ENCODE measurements around the gene GABRG3. TPM values are rescaled to one million over a fixed set of nuclear protein-coding genes. Genes with fewer than 3 reads are reported as not detected.

The GABRG3 gene
- total RNA-seq, 1 donor from 2014 or later = not detected

DNA sequence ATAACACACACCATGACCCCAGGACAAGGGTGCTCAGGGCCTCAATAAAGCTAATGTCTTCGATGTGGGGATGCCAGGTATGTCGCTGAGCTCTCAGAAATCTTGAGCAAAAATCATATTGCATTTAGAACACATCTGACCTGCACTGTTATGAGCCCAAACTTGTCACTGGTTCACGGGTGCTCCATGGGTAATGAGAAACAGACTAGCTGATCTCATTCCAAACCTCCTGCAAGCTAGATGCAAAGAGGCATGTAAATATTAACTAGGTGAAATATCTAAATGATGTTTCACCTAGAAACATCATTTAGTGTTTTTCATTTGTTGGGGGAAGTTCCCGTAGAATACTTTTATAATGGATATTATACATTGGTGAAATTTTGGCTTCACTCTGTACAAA, 578.8 kb downstream of the GABRG3 start:
- intact Hi-C loops (cut with micrococcal nuclease) = no loop called here

- intact Hi-C loops (cut with micrococcal nuclease) = no loop called here
Measured at GRCh38 chr15:27550635-27551034, 579.7 kb downstream of the GABRG3 start.

- intact Hi-C loops (cut with micrococcal nuclease) = no loop called here
Measured at GRCh38 chr15:27561816-27562215, 590.8 kb downstream of the GABRG3 start.

DNA sequence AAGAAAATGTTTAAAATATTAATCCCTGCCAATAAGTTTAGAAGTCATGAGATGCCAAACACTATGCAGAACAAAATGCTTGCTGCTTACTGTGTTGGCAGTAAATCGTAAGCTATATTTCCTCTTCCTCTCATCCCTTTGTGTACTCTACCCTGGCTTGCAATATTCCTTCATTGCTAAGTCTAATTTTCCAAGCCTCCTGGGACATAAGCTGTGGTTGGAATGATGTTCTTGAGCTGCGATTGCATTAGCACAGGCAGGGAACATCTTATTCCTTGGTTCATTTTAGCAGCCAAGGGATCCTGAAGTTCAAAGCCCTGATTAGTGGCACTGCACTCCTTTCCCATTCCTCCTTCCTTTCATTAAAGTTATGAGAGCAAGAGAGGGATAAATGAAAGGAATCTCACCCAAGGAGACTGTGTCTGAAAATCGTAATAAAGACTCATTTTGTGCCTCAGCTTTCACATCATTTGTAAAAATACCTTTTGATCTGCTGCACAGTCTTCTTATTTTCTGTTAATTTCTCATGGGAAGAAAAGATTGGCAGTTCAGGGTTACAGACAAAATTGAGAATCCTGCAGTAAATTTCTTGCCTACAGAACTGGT, 592.9 kb downstream of the GABRG3 start:
- intact Hi-C loops (cut with micrococcal nuclease) = no loop called here

GRCh38 chr15:27564656-27565055, 593.7 kb downstream of the GABRG3 start:
- intact Hi-C loops (cut with micrococcal nuclease) = no loop called here

DNA sequence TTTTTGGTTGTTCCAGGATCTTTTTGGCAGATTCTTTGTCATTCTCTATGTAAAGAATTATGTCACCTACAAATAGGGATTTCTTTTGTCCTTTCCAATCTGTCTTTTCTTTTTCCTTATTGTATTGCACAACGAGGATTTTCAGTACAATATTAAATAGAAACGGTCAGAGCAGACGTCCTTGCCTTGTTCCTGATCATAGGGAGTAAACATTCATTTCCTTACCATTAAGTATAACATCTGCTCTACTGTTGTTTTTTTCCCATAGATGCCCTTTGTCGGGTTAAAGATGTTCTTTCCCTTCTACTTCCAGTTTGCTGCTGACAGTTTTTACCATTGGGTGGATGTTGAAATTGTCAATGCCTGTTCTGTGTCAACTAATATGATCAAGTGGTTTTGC, 599.8 kb downstream of the GABRG3 start:
- intact Hi-C loops (cut with micrococcal nuclease) = no loop called here

GRCh38 chr15:27573805-27574485, 603.0 kb downstream of the GABRG3 start:
- intact Hi-C loops (cut with micrococcal nuclease) = no loop called here

- intact Hi-C loops (cut with micrococcal nuclease) = no loop called here
Measured at GRCh38 chr15:27574541-27575054, 603.6 kb downstream of the GABRG3 start.

DNA sequence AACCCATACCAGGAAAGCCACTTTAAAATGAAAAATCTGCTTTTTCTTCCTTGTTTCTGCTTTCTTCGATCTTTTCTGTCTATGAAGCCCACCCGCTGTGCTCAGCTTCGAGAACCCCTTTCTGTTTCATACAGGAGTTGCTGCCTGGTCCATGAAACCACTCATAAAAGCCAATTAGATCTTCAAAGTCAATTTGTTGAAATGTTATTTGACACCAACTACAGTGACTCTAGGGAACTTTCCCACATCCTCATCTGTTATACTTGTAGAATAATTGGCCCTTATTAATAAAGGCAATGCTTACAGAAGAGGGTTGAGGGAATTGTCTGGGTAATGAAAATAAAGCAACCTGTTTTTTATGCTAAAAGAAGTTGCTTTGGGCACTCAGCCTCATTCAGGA, 604.5 kb downstream of the GABRG3 start:
- intact Hi-C loops (cut with micrococcal nuclease) = no loop called here

DNA sequence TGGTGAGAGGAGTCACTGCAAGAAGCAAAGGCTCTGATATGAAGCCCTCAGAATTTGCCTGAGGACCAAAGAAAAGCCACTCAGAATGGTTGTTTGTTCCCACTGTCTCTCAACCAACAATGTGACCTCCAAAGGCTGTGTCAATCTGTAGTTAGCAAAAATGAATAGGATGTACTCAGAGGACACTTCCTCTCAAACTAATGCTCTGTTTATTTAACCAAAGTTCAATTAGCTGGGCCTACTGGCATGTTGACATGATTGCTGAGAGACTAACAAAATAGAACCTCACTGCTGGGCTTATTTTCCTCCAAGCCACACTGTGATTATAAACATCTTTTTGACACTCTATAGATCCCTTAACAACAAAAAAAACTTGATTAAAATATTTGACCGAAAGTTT, 605.6 kb downstream of the GABRG3 start:
- intact Hi-C loops (cut with micrococcal nuclease) = no loop called here

- intact Hi-C loops (cut with micrococcal nuclease) = no loop called here
Measured at GRCh38 chr15:27579738-27580137, 608.8 kb downstream of the GABRG3 start.

DNA sequence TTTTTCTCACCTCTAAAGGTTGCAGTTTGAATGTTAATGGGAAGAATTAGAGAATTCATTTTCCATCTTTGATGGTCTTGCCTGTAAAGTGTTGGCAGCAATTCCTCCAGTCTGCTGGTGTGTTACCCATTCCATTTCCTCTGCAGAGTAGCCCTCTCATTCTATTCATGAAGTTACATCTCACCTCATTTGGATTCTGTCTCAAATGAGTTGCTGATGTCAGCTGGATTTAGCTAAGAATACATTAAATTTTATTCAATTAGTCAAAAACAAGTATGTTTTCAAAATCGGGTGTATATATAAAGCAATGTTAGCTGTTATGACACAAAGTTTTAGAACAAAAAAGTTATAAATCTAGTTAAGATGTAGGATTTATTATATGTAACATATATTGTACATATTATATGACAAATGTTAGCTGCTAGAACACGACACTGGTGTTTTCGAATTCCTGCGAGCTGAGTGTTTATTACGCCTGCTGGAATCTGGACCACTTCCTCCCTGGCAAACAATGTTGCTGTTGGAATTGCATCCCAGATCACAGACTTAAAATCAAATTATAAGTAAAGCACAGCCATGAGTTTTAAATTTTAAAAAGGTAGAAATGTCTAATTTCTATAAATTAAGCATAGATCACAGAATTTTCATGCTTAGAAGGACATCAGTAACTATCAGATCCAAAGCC, 611.9 kb downstream of the GABRG3 start:
- intact Hi-C loops (cut with micrococcal nuclease) = no loop called here

DNA sequence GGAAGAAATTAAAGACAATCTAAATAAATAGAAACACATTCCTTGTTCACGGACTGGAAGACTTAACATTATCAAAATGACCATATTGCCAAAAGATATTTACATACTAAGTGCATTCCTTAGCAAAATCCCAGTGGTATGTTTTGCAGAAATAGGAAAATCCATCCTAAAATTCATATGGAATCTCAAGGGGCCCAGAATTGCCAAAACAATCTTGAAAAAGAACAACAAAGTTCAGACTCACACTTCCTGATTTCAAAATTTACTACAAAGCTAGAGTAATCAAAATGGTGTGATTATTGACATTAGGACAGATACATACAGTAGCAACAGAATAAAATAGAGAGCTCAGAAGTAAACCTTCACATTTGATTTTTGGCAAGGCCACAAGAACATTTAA, 612.7 kb downstream of the GABRG3 start:
- intact Hi-C loops (cut with micrococcal nuclease) = no loop called here

DNA sequence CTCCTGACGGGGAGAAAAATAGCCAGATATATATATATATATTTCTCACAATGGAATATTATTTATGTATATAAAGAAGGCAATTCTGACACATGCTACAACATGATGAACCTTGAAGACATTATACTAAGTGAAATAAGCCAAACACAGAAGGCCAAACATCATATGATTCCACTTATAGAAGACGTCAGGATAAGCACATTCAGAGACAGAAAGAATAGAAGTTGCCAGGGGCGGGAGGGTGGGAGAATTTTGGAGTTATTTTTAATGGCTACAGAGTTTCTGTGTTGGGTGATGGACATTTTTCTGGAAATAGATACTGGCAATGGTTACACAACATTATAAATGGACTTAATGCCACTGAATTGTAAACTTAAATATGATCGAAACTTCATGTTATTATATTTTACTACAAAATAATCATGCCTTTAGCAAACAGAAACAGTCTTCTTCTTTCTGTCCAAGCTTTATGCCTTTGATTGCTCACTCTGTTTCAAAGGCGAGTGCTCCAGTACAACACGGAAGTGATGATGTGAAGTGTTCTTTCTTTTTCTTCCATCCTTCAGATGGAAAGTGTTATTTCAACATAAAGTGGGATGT, 614.2 kb downstream of the GABRG3 start:
- intact Hi-C loops (cut with micrococcal nuclease) = no loop called here

- intact Hi-C loops (cut with micrococcal nuclease) = no loop called here
Measured at GRCh38 chr15:27587810-27588209, 616.8 kb downstream of the GABRG3 start.

DNA sequence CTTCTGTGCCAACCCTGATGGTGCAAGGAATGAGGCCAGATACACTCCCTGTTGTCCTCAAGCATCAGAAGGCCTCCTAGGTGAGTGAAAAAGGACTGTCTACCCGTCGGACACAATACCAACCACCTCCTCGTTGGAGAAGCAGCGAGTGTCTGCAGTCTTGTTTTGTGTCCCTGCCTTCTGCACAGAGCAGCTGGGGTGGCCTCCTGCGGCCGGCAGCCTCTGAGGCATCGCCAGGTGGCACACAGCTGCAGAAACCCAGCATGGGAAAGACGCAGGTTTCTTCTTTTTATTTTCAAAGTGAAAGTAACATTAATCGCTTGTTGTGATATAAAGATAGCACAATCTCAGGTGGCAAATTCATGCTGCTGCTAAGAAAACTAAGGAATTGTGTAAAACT, 618.3 kb downstream of the GABRG3 start:
- intact Hi-C loops (cut with micrococcal nuclease) = no loop called here

DNA sequence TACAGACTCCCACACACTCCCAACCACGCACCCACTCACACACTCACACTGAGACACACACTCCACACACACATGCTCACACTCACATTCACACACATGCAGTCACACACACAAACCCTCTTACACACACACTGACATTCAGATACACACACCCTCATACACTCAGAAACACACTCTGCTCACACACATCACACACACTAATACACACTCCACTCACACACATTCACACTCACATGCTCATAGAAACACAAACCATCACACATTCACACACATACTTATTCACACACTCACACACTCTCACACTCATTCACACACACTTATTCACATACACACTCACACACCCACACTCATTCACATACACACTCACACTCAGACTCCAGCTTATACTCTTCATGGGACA, 618.8 kb downstream of the GABRG3 start:
- intact Hi-C loops (cut with micrococcal nuclease) = no loop called here

Other genes with a start within 250 kb of the GABRG3 start
- gene GABRB3, start 198.1 kb upstream of the GABRG3 start, total RNA-seq = not detected in 2 replicates
- not detected in 2 replicates for gene GABRA5, start 104.1 kb upstream of the GABRG3 start, total RNA-seq